ENCODE data around the gene ABCG8.

GRCh38 chr2:43898134-43898837 lies 59.5 kb downstream of the ABCG8 start:
- TF ChIP-seq, protein P1, sequence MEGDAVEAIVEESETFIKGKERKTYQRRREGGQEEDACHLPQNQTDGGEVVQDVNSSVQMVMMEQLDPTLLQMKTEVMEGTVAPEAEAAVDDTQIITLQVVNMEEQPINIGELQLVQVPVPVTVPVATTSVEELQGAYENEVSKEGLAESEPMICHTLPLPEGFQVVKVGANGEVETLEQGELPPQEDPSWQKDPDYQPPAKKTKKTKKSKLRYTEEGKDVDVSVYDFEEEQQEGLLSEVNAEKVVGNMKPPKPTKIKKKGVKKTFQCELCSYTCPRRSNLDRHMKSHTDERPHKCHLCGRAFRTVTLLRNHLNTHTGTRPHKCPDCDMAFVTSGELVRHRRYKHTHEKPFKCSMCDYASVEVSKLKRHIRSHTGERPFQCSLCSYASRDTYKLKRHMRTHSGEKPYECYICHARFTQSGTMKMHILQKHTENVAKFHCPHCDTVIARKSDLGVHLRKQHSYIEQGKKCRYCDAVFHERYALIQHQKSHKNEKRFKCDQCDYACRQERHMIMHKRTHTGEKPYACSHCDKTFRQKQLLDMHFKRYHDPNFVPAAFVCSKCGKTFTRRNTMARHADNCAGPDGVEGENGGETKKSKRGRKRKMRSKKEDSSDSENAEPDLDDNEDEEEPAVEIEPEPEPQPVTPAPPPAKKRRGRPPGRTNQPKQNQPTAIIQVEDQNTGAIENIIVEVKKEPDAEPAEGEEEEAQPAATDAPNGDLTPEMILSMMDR (IDR thresholded peaks at IDR 0.05 in 4 of 5, conservative IDR thresholded peaks at IDR 0.05 in 1 of 5), result no peak
- TF ChIP-seq POLR2A (IDR thresholded peaks at IDR 0.05), result no peak

Data from gastrocnemius medialis (tissue), 4 donors.